AG09309 (cell line): Measurements from ENCODE around the gene TRIM66.

ENCODE experiments used
- DNase-seq: peaks from one replicate; pipeline ENCODE4 v3.0.0-alpha.2; 2010; ENCODE audit warnings: low read depth
- H3K4me3 ChIP-seq: 2 replicates; pipeline ENCODE4 v1.5.1; 2011; ENCODE audit warnings: mild to moderate bottlenecking, low read depth, low read length, moderate library complexity; ENCODE audit not compliant: control insufficient read depth
- TF ChIP-seq, protein P1 (sequence below): IDR thresholded peaks from 2 replicates; pipeline ENCODE4 v1.5.1; 2011; ENCODE audit warnings: mild to moderate bottlenecking, low read depth, low read length, inconsistent platforms; ENCODE audit not compliant: insufficient read depth, control insufficient read depth; ENCODE audit errors: missing control alignments

TRIM66 gene

DNA sequence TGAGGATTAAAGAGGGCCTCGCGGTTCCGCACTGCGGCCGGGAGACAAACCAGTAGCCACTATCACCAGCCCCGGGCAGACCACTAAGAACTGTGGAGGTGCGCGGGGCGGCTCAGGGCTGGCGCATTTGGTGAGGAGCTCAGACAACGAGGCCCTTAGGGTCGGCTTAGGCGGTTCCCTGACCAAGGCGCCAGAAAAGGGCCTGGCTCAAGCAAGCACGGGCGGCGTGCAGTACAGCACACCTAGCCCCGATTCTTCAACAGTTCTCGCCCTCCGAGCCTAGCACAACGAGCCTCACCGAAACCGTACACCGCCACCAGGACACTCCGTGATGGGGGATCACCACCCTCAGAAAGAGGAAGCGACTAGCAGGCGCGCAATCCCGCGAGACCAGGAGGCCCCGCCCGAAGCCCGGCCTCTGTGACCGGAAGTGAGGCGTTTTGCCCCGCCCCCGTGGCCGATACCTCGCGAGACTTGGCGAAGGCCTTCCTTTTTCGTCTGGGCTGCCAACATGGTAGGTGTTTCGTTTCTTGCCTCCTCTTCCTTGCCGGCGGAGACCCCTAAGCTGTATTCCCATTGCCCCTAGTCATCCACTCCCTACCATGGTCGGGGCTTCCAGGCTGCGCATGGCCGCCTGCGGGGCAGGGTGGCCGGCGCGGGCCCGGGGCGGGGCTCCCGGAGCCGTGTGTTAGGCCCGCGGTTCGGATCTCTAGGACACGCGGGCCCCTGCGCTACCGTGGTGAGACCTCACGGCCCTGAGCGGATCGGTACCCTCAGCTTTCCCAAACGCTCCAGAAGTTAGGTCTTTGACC lies at the start of gene TRIM66, which contains the start of gene RPL27A:
TSS of gene TRIM66 (minus strand) at position 363 of the 812 bp plus-strand sequence. CDS start 10,391 bp downstream, outside the sequence.
TSS of gene RPL27A (plus strand) at position 490 of the 812 bp plus-strand sequence. CDS start at position 512, 22 bp downstream.
- DNase-seq = peak; percentile 72
- TF ChIP-seq, protein P1, sequence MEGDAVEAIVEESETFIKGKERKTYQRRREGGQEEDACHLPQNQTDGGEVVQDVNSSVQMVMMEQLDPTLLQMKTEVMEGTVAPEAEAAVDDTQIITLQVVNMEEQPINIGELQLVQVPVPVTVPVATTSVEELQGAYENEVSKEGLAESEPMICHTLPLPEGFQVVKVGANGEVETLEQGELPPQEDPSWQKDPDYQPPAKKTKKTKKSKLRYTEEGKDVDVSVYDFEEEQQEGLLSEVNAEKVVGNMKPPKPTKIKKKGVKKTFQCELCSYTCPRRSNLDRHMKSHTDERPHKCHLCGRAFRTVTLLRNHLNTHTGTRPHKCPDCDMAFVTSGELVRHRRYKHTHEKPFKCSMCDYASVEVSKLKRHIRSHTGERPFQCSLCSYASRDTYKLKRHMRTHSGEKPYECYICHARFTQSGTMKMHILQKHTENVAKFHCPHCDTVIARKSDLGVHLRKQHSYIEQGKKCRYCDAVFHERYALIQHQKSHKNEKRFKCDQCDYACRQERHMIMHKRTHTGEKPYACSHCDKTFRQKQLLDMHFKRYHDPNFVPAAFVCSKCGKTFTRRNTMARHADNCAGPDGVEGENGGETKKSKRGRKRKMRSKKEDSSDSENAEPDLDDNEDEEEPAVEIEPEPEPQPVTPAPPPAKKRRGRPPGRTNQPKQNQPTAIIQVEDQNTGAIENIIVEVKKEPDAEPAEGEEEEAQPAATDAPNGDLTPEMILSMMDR = peak; percentile 19
- peak within 1 kb of the TSS; percentile 98 for H3K4me3 ChIP-seq

DNA sequence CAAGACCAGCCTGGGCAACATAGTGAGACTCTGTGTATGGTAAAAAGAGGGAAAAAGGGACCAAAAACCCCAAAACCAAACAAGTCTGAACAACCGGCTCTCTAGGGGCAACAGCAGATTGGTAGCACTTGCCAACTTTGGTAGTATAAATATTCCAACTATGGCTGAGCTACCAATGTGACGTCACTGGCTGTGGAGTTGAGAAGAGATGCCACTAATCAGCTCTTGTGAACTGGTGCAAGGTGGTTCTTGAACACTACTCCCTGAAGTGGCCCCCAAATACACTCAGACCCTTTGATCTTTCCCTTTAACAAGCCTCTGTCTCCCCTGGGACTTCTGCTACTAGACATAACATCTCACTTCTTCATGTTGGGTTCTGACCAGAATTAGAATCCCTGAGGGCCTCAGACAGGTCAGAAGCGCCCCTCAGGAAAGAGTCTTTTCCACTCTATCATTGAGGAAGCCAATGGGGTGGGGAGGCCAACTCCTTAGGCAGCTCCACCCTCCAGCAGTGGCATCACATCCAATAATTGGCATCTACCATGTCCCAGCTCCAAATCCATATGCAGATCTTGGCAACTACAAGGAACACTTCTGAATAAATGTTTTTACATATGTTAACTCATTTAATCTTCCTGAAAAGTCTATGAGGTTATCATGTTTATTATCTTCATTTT lies 49.3 kb upstream of the TRIM66 start:
- TF ChIP-seq, protein P1 = no peak
- no peak for DNase-seq
- no peak overlapping the region for H3K4me3 ChIP-seq

- no peak for DNase-seq
- TF ChIP-seq, protein P1 = no peak
Measured at GRCh38 chr11:8730697-8731020, 48.2 kb upstream of the TRIM66 start.

DNA sequence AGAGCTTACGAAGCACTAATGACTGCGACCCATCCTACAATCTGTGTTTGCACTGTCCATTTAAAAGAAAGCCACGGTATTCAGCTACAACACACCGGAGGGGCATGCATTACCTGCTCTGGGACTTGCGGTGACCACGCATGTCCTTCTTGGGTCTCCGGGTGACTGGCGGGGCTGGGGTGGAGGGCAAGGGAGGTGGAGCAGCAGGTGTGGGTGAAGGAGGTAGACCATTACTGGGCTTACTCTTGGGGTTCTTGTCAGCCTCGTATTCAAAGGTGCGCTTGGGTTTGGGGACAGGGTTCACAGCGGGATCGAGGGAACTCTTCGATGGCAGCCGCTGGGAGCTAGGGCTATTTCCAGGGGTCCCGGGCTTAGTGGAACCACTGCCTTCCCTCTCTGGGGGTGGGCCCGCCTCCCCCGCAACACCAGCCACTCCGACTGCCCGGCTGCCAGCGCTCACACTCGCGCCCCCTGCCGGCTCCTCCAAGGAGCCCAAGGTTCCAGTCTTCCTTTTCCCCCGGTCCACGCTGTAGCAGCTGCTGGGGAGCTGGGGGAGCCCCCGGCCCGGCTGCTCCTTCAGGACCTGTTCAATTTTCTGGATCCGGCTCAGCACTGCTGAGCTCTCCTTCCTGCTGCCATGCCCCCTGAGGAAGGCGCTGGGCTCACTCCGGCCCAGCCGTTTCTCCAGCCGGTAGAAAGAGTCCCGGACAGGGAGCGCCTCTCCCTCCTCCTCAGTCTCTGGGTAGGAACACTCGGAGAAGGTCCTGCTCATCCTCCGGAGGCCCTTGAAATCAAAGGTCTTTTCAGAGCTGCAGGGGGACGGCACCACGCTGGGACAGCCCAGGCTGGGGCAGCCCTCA lies 47.6 kb upstream of the TRIM66 start:
- H3K4me3 ChIP-seq = no peak overlapping the region
- DNase-seq = no peak
- TF ChIP-seq, protein P1 = no peak

More at GRCh38 chr11:8730697-8731020, 48.2 kb upstream of the TRIM66 start:
- H3K4me3 ChIP-seq = no peak overlapping the region

- DNase-seq = no peak
- TF ChIP-seq, protein P1 = no peak
Measured at GRCh38 chr11:8729067-8729466, 46.6 kb upstream of the TRIM66 start.

DNA sequence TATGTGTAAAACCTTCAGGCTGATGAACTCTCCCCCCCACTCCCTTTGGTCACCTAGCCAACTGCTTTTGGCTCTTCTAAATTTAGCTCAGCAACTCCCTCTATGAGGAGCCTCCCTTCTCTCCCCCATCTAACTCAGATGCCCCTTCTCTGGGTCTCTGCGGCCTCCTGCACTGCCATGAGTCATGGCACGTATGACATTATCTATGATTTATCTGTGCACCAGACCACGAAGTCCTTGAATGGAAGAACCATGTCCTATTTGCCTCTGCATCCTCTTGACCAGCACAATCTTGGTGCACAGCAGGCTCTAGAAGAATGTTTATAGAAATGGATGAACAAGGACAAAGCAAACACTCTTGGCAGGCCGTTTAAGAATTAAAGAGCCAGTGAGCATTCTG lies 46.1 kb upstream of the TRIM66 start:
- TF ChIP-seq, protein P1 = no peak
- DNase-seq = no peak
- no peak overlapping the region for H3K4me3 ChIP-seq

More at GRCh38 chr11:8729067-8729466, 46.6 kb upstream of the TRIM66 start:
- no peak overlapping the region for H3K4me3 ChIP-seq
